Measurements from ENCODE around the gene TBC1D24. TPM values are rescaled to one million over a fixed set of nuclear protein-coding genes. Genes with fewer than 3 reads are reported as not detected.

Gene TBC1D24
- polyA plus RNA-seq, 1 donor (not counting 4 experiments of a cell fraction or from before 2014, with no cell fraction given) = 3.0 TPM

DNA sequence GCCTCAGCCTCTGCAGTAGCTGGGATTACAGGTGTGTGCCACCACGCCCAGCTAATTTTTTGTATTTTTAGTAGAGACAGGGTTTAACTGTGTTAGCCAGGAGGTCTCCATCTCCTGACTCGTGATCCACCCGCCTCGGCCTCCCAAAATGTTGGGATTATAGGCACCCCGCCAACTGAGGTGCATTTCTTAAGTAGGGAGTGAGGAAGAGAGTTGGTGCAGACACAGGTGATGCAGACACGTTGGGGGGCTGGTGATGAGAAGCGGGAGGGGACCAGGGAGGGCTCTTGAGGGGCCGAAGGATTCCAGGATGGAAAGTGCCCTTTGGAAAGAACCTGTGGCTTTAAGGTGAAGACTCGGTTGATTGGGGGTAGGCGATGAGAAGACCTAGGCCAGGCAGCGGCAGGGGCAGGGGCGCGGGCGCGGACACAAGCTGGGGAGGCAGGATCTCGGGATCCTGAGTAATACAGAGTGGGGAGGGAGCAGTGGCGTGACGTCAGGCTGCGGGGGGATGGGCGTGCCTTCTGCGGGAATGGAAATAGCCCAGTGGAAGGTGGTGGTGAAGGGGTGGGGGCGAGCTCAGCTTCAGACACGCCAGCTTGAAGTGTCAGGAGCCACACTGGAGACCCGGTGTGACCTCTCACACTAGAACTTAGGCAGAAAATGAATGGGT is 36.3 kb downstream of the TBC1D24 start:
- H2AFZ ChIP-seq (ENCODE audit: control insufficient read depth, low read length) = no peak overlapping the region
- no peak overlapping the region for H3K4me3 ChIP-seq (ENCODE audit: control insufficient read depth in 2 of 3, extremely low read depth in 1 of 3, insufficient read depth in 2 of 3, low read depth in 1 of 3, low read length in 3 of 3)
- dilution Hi-C loops (cut with MboI; ENCODE audit: extremely low pct_ligation_motif_present, low sequenced_read_pairs) = no loop called here
- FAIRE-seq (no peak), DNase-seq (ENCODE audit: low read depth, low spot score) (no peak)
- H4K20me1 ChIP-seq (ENCODE audit: control insufficient read depth, extremely low read depth, insufficient read depth, low read length) = peaks cover 10% of the 10 kb centered on the region
- H3K9me3 ChIP-seq (ENCODE audit: control insufficient read depth, low read depth, low read length) = no peaks in the 10 kb centered on the region
- H3K4me1 ChIP-seq (ENCODE audit: control insufficient read depth, extremely low read depth, insufficient read depth, low read length) = peaks cover 16% of the 10 kb centered on the region
- no peaks in the 10 kb centered on the region for H3K27me3 ChIP-seq (ENCODE audit: control insufficient read depth, extremely low read depth, insufficient read depth, low read length)
- H3K27ac ChIP-seq (ENCODE audit: control insufficient read depth, insufficient read depth, low read length) = no peak overlapping the region
- H3K9me1 ChIP-seq (ENCODE audit: control insufficient read depth, extremely low read depth, insufficient read depth, low read length) = peaks cover 3% of the 10 kb centered on the region
- no peak for TF ChIP-seq EZH2 (IDR thresholded peaks at IDR 0.05; ENCODE audit: low read length)
- TF ChIP-seq, protein P1, sequence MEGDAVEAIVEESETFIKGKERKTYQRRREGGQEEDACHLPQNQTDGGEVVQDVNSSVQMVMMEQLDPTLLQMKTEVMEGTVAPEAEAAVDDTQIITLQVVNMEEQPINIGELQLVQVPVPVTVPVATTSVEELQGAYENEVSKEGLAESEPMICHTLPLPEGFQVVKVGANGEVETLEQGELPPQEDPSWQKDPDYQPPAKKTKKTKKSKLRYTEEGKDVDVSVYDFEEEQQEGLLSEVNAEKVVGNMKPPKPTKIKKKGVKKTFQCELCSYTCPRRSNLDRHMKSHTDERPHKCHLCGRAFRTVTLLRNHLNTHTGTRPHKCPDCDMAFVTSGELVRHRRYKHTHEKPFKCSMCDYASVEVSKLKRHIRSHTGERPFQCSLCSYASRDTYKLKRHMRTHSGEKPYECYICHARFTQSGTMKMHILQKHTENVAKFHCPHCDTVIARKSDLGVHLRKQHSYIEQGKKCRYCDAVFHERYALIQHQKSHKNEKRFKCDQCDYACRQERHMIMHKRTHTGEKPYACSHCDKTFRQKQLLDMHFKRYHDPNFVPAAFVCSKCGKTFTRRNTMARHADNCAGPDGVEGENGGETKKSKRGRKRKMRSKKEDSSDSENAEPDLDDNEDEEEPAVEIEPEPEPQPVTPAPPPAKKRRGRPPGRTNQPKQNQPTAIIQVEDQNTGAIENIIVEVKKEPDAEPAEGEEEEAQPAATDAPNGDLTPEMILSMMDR (optimal IDR thresholded peaks at IDR 0.05 in 1 of 3, IDR thresholded peaks at IDR 0.05 in 1 of 3, conservative IDR thresholded peaks at IDR 0.05 in 1 of 3; ENCODE audit: extremely low read depth in 1 of 3, insufficient read depth in 2 of 3, low read length in 3 of 3) = no peak
- H3K9ac ChIP-seq (ENCODE audit: control insufficient read depth, extremely low read depth, insufficient read depth, low read length) = no peak overlapping the region
- H3K4me2 ChIP-seq (ENCODE audit: control insufficient read depth, extremely low read depth, insufficient read depth, low read depth, low read length) = no peak overlapping the region
- H3K36me3 ChIP-seq (ENCODE audit: control insufficient read depth in 2 of 2, extremely low read depth in 1 of 2, insufficient read depth in 2 of 2, low read length in 2 of 2) = no peaks in the 10 kb centered on the region
- peaks cover 23% of the 10 kb centered on the region for H3K79me2 ChIP-seq (ENCODE audit: control insufficient read depth, insufficient read depth, low read length)

DNA sequence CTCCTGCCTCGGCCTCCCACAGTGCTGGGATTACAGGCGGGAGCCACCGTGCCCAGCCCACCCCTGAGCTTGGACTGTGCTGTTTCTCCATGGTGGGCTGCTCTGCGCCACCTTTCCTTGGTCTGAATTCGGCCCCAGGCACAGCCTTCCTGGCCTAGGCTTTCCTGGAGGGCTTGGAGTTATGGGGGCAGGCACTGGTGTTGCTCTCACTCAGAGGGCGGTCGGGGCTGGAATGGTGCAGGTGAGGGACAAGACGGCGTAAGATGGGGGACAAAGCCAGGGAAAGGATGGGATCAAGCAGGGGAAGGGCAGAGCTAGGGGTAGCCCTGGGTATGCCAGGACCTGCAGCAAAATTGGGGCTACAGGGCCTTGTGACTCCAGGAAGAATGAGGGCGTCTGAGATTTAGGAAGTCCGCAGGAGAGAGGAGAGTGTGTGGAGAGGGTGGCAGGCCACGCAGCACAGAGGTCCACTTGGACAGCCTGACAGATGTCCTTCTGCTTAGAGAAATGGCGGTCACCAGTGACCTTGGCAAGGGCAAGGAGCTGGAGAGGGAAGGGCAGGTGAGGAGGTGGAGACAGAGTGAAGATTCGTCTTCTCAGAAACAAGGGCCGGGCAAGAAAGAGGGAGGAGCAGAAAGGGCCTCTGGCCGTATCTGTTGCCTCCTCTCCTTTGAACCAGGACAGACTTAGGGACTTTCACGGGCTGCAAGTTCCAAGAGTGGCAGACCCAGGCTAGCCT is 37.2 kb downstream of the TBC1D24 start:
- DNase-seq (ENCODE audit: low read depth, low spot score) (no peak), FAIRE-seq (no peak)
- Histone ChIP-seq H3K27me3 (ENCODE audit: control insufficient read depth, extremely low read depth, insufficient read depth, low read length) (no peaks in the 10 kb centered on the region), H3K9ac (ENCODE audit: control insufficient read depth, extremely low read depth, insufficient read depth, low read length) (no peak overlapping the region), H4K20me1 (ENCODE audit: control insufficient read depth, extremely low read depth, insufficient read depth, low read length) (peaks cover 19% of the 10 kb centered on the region), H3K27ac (ENCODE audit: control insufficient read depth, insufficient read depth, low read length) (no peak overlapping the region), H3K9me3 (ENCODE audit: control insufficient read depth, low read depth, low read length) (no peaks in the 10 kb centered on the region), H2AFZ (ENCODE audit: control insufficient read depth, low read length) (no peak overlapping the region), H3K79me2 (ENCODE audit: control insufficient read depth, insufficient read depth, low read length) (peaks cover 32% of the 10 kb centered on the region), H3K4me1 (ENCODE audit: control insufficient read depth, extremely low read depth, insufficient read depth, low read length) (peaks cover 25% of the 10 kb centered on the region), H3K9me1 (ENCODE audit: control insufficient read depth, extremely low read depth, insufficient read depth, low read length) (peaks cover 11% of the 10 kb centered on the region), H3K4me3 (ENCODE audit: control insufficient read depth in 2 of 3, extremely low read depth in 1 of 3, insufficient read depth in 2 of 3, low read depth in 1 of 3, low read length in 3 of 3) (no peak overlapping the region), H3K36me3 (ENCODE audit: control insufficient read depth in 2 of 2, extremely low read depth in 1 of 2, insufficient read depth in 2 of 2, low read length in 2 of 2) (peaks cover 1 to 5% of the 10 kb centered on the region in 2 experiments), H3K4me2 (ENCODE audit: control insufficient read depth, extremely low read depth, insufficient read depth, low read depth, low read length) (no peak overlapping the region)
- no peak for TF ChIP-seq EZH2 (IDR thresholded peaks at IDR 0.05; ENCODE audit: low read length)
- TF ChIP-seq, protein P1 (optimal IDR thresholded peaks at IDR 0.05 in 1 of 3, IDR thresholded peaks at IDR 0.05 in 1 of 3, conservative IDR thresholded peaks at IDR 0.05 in 1 of 3; ENCODE audit: extremely low read depth in 1 of 3, insufficient read depth in 2 of 3, low read length in 3 of 3) = no peak
- dilution Hi-C loops (cut with MboI; ENCODE audit: extremely low pct_ligation_motif_present, low sequenced_read_pairs) = no loop called here
